GM23338 (cell line): ENCODE data around the gene CWC27. TPM values are rescaled to one million over a fixed set of nuclear protein-coding genes. Genes with fewer than 3 reads are reported as not detected.

Experiments
- ATAC-seq: fragments of 200-7000 bp; cut with Tn5 transposase; 3 replicates; pipeline ENCODE4 v1.9.1; 2020
- DNase-seq: peaks from one replicate; pipeline ENCODE4 v3.0.0-alpha.2; 2015; ENCODE audit warnings: low spot score
- H2AFZ ChIP-seq: fragments of 200-600 bp; sonication (generic); 2 replicates; pipeline ENCODE4 v1.8.0; 2016; ENCODE audit warnings: antibody characterized with exemption, mild to moderate bottlenecking, moderate library complexity
- H3F3A ChIP-seq: fragments of 200-600 bp; sonication (generic); replicated peaks from 2 replicates; pipeline ENCODE4 v1.8.0; 2017; ENCODE audit warnings: antibody characterized with exemption, mixed run types, low read depth
- H3K27ac ChIP-seq: fragments of 200-600 bp; sonication (generic); 2 replicates; pipeline ENCODE4 v1.6.1; 2016; ENCODE audit warnings: low read depth
- H3K27me3 ChIP-seq: fragments of 200-600 bp; sonication (generic); 2 replicates; pipeline ENCODE4 v1.8.0; 2016; ENCODE audit warnings: mild to moderate bottlenecking, mixed run types, moderate library complexity; ENCODE audit not compliant: insufficient read depth
- H3K36me3 ChIP-seq: fragments of 200-600 bp; sonication (generic); 2 replicates; pipeline ENCODE4 v1.8.0; 2016; ENCODE audit warnings: mild to moderate bottlenecking; ENCODE audit not compliant: insufficient read depth
- H3K4me1 ChIP-seq: fragments of 200-600 bp; sonication (generic); 2 replicates; pipeline ENCODE4 v1.8.0; 2016; ENCODE audit warnings: mild to moderate bottlenecking, moderate library complexity; ENCODE audit not compliant: insufficient read depth
- H3K4me2 ChIP-seq: fragments of 200-600 bp; sonication (generic); 2 replicates; pipeline ENCODE4 v1.7.1; 2017; ENCODE audit warnings: mixed run types
- H3K4me3 ChIP-seq: fragments of 200-600 bp; sonication (generic); 2 replicates; pipeline ENCODE4 v1.6.1; 2016; ENCODE audit warnings: mixed run types
- H3K79me2 ChIP-seq: fragments of 200-600 bp; sonication (generic); replicated peaks from 2 replicates; pipeline ENCODE4 v1.8.0; 2017; ENCODE audit warnings: mild to moderate bottlenecking; ENCODE audit not compliant: insufficient read depth
- H3K9me2 ChIP-seq: fragments of 200-600 bp; sonication (generic); 2 replicates; pipeline ENCODE4 v1.8.0; 2017; ENCODE audit not compliant: insufficient read depth
- H4K20me1 ChIP-seq: fragments of 200-600 bp; sonication (generic); replicated peaks from 2 replicates; pipeline ENCODE4 v1.8.0; 2017; ENCODE audit warnings: mild to moderate bottlenecking; ENCODE audit not compliant: insufficient read depth
- H3K27ac Mint-ChIP-seq: 2 replicates; pipeline ENCODE4 v1.8.0; 2020; ENCODE audit warnings: inconsistent platforms, mild to moderate bottlenecking, moderate library complexity, mixed read lengths
- H3K27me3 Mint-ChIP-seq: 3 replicates; pipeline ENCODE4 v1.8.0; 2022; ENCODE audit warnings: low read depth, mild to moderate bottlenecking, moderate library complexity, mixed read lengths, inconsistent platforms; ENCODE audit not compliant: insufficient read depth, poor library complexity
- H3K36me3 Mint-ChIP-seq: 3 replicates; pipeline ENCODE4 v1.8.0; 2021; ENCODE audit warnings: low read depth, mild to moderate bottlenecking, inconsistent platforms, moderate library complexity, mixed read lengths
- H3K4me1 Mint-ChIP-seq: 3 replicates; pipeline ENCODE4 v1.8.0; 2020; ENCODE audit warnings: mild to moderate bottlenecking, inconsistent platforms, mixed read lengths
- H3K4me3 Mint-ChIP-seq: 3 replicates; pipeline ENCODE4 v1.8.0; 2021; ENCODE audit warnings: moderate library complexity, mild to moderate bottlenecking, inconsistent platforms, mixed read lengths
- H3K9me3 Mint-ChIP-seq: 3 replicates; pipeline ENCODE4 v1.8.0; 2020; ENCODE audit warnings: moderate library complexity, mild to moderate bottlenecking, inconsistent platforms, mixed read lengths
- CREB1 ChIP-seq: fragments of 250-450 bp; sonication (Bioruptor Pico); IDR thresholded peaks from 2 replicates; pipeline ENCODE4 v1.5.0; 2020; ENCODE audit warnings: low read depth, mild to moderate bottlenecking, moderate library complexity
- CTCF ChIP-seq, 2 experiments: fragments of 200-600 bp in 1 of 2; sonication (generic) in 1 of 2; conservative IDR thresholded peaks; 2 replicates each; pipeline versions ENCODE4 v1.5.1 to v1.6.1; 2016 to 2017; ENCODE audit warnings: antibody characterized with exemption in 2 of 2, low read depth in 2 of 2, mild to moderate bottlenecking in 2 of 2, moderate library complexity in 1 of 2
- ETS1 ChIP-seq: IDR thresholded peaks from 2 replicates; pipeline ENCODE4 v1.6.1; 2016; ENCODE audit warnings: antibody characterized with exemption
- EZH2 ChIP-seq: fragments of 200-600 bp; sonication (generic); IDR thresholded peaks from one replicate; pipeline ENCODE4 v1.8.0; 2017; ENCODE audit warnings: antibody characterized with exemption, mild to moderate bottlenecking, low read depth; ENCODE audit not compliant: unreplicated experiment
- EZH2phosphoT487 ChIP-seq: fragments of 200-600 bp; sonication (generic); IDR thresholded peaks from one replicate; pipeline ENCODE4 v1.8.1; 2018; ENCODE audit warnings: antibody characterized with exemption; ENCODE audit not compliant: unreplicated experiment
- JUNB ChIP-seq: IDR thresholded peaks from one replicate; pipeline ENCODE4 v1.6.1; 2016; ENCODE audit warnings: antibody characterized with exemption; ENCODE audit not compliant: unreplicated experiment
- NANOG ChIP-seq: IDR thresholded peaks from 2 replicates; pipeline ENCODE4 v1.6.1; 2016; ENCODE audit warnings: antibody characterized with exemption, borderline replicate concordance
- POLR2AphosphoS5 ChIP-seq: IDR thresholded peaks from 2 replicates; pipeline ENCODE4 v1.6.1; 2016; ENCODE audit warnings: antibody characterized with exemption, low read depth
- REST ChIP-seq: IDR thresholded peaks from one replicate; pipeline ENCODE4 v1.6.1; 2018; ENCODE audit warnings: antibody characterized with exemption; ENCODE audit not compliant: unreplicated experiment
- STAT1 ChIP-seq: IDR thresholded peaks from one replicate; pipeline ENCODE4 v1.6.1; 2016; ENCODE audit warnings: antibody characterized with exemption; ENCODE audit not compliant: unreplicated experiment
- ZNF114 ChIP-seq: fragments of 250-450 bp; sonication (Bioruptor Pico); IDR thresholded peaks from 2 replicates; pipeline ENCODE4 v1.5.0; 2020; ENCODE audit warnings: mild to moderate bottlenecking, moderate library complexity
- ZNF331 ChIP-seq: fragments of 250-450 bp; sonication (Bioruptor Pico); IDR thresholded peaks from 2 replicates; pipeline ENCODE4 v1.5.0; 2020; ENCODE audit warnings: low read depth, mild to moderate bottlenecking, moderate library complexity
- ZNF462 ChIP-seq: fragments of 250-450 bp; sonication (Bioruptor Pico); IDR thresholded peaks from 2 replicates; pipeline ENCODE4 v1.5.0; 2020; ENCODE audit warnings: mild to moderate bottlenecking, moderate library complexity
- polyA plus RNA-seq: library from polyadenylated mRNA; unstranded; fragments of >200 nt; fragmentation: Nextera tagmentation; extraction: Ambion mirVana; gene quantifications from 2 replicates; pipeline ENCODE4 v1.2.1, GENCODE V29; 2016
- total RNA-seq: library from RNA; depleted of rRNA; stranded (reverse); fragments of >200 nt; shearing (Covaris generic); gene quantifications from 2 replicates; pipeline ENCODE4 v1.2.3, GENCODE V29; 2014

CWC27 gene
- total and polyA plus RNA-seq, 2 experiments from 2014 or later: 27.7 to 115 TPM

- peaks cover 15% of the 10 kb centered on the region for H3K4me1 Mint-ChIP-seq
- no peaks in the 10 kb centered on the region for H3K9me3 Mint-ChIP-seq
- Histone ChIP-seq H2AFZ (no peak overlapping the region), H3F3A (no peaks in the 10 kb centered on the region), H3K27ac (no peak overlapping the region), H3K4me1 (peaks cover 8% of the 10 kb centered on the region; the same call in 1 of the 2 replicates), H3K4me2 (no peak overlapping the region), H3K27me3 (no peaks in the 10 kb centered on the region), H3K4me3 (no peak overlapping the region), H3K36me3 (no peaks in the 10 kb centered on the region), H4K20me1 (no peaks in the 10 kb centered on the region), H3K79me2 (no peaks in the 10 kb centered on the region), H3K9me2 (no peaks in the 10 kb centered on the region)
- no peak overlapping the region for H3K27ac Mint-ChIP-seq
- no peaks in the 10 kb centered on the region for H3K36me3 Mint-ChIP-seq
- ATAC-seq: no peak
- H3K27me3 Mint-ChIP-seq: peaks cover 4% of the 10 kb centered on the region
- TF ChIP-seq ZNF331 (no peak), REST (no peak), ETS1 (no peak), ZNF114 (no peak), ZNF462 (CRISPR knock-in tag) (no peak), JUNB (no peak), EZH2 (no peak), EZH2phosphoT487 (no peak), STAT1 (no peak), CTCF (conservative IDR thresholded peaks at IDR 0.05; ENCODE audit: low read depth in 2 of 2) (no peak), NANOG (no peak), CREB1 (no peak), POLR2AphosphoS5 (no peak)
- H3K4me3 Mint-ChIP-seq: no peak overlapping the region
- DNase-seq: no peak
Observed at GRCh38 chr5:64865662-64866061, 96.9 kb downstream of the CWC27 start.
